Measurements from ENCODE around the gene PCBP3. TPM values are rescaled to one million over a fixed set of nuclear protein-coding genes. Genes with fewer than 3 reads are reported as not detected.
"Not testable (repeated sequence)": the region's sequence is repeated elsewhere in the genome, so short reads cannot be mapped to it uniquely, and the experiment has no call there.

PCBP3 gene
- total RNA-seq, 2 experiments from 2014 or later, result 3.4 to 3.8 TPM

GRCh38 chr21:45882645-45883044 lies 239.1 kb downstream of the PCBP3 start:
- H3K9me3 Mint-ChIP-seq, result no peaks in the 10 kb centered on the region
- no peak overlapping the region for H3K4me3 Mint-ChIP-seq
- H3K36me3 Mint-ChIP-seq (ENCODE audit: low read depth), result no peaks in the 10 kb centered on the region
- DNase-seq (no peak), ATAC-seq (ENCODE audit: poor library complexity) (no peak)
- POLR2A ChIA-PET, result no interaction called here
- H3K27ac Mint-ChIP-seq, result no peak overlapping the region
- Histone ChIP-seq H3K27me3 (ENCODE audit: control insufficient read depth in 1 of 2, insufficient read depth in 2 of 2, low read length in 2 of 2) (no peaks in the 10 kb centered on the region), H3K36me3 (ENCODE audit: insufficient read depth, low read length) (no peaks in the 10 kb centered on the region), H3K27ac (ENCODE audit: low read depth in 1 of 2, low read length in 2 of 2) (no peak overlapping the region), H3K4me3 (ENCODE audit: low read length) (no peak overlapping the region), H3K9me3 (ENCODE audit: control insufficient read depth in 1 of 2, insufficient read depth in 1 of 2, low read length in 2 of 2) (peaks cover 3 to 5% of the 10 kb centered on the region in 2 experiments), H3K4me1 (ENCODE audit: insufficient read depth, low read length) (peaks cover 59% of the 10 kb centered on the region)
- no peak for TF ChIP-seq CTCF (IDR thresholded peaks at IDR 0.05)
- CTCF ChIA-PET, result no interaction called here
- H3K4me1 Mint-ChIP-seq (ENCODE audit: low read depth), result peaks cover 88% of the 10 kb centered on the region
- intact Hi-C loops (cut with DNase I, micrococcal nuclease), result loop anchor here in 1 of 2 experiments (5.0 kb wide), 1 partner anchor 40 kb away; no protein-coding TSS in a partner anchor
- no peaks in the 10 kb centered on the region for H3K27me3 Mint-ChIP-seq

- ChIA-PET CTCF (no interaction called here), POLR2A (no interaction called here)
- H3K9me3 ChIP-seq (ENCODE audit: control insufficient read depth in 1 of 2, insufficient read depth in 1 of 2, low read length in 2 of 2), result peaks cover 3 to 5% of the 10 kb centered on the region in 2 experiments
- ATAC-seq (ENCODE audit: poor library complexity) (no peak), DNase-seq (no peak)
- no peaks in the 10 kb centered on the region for H3K27me3 ChIP-seq (ENCODE audit: control insufficient read depth in 1 of 2, insufficient read depth in 2 of 2, low read length in 2 of 2)
- Mint-ChIP-seq H3K27me3 (no peaks in the 10 kb centered on the region), H3K27ac (no peak overlapping the region), H3K4me1 (ENCODE audit: low read depth) (peaks cover 91% of the 10 kb centered on the region), H3K9me3 (no peaks in the 10 kb centered on the region), H3K4me3 (no peak overlapping the region), H3K36me3 (ENCODE audit: low read depth) (no peaks in the 10 kb centered on the region)
- peaks cover 61% of the 10 kb centered on the region for H3K4me1 ChIP-seq (ENCODE audit: insufficient read depth, low read length)
- intact Hi-C loops (cut with DNase I, micrococcal nuclease), result loop anchor here in 1 of 2 experiments (5.0 kb wide), 1 partner anchor 39 kb away; no protein-coding TSS in a partner anchor
- H3K36me3 ChIP-seq (ENCODE audit: insufficient read depth, low read length), result no peaks in the 10 kb centered on the region
- no peak overlapping the region for H3K4me3 ChIP-seq (ENCODE audit: low read length)
- TF ChIP-seq CTCF (IDR thresholded peaks at IDR 0.05), result no peak
- no peak overlapping the region for H3K27ac ChIP-seq (ENCODE audit: low read depth in 1 of 2, low read length in 2 of 2)
Measured at GRCh38 chr21:45883090-45883489, 239.6 kb downstream of the PCBP3 start.

GRCh38 chr21:45885597-45885929 lies 242.0 kb downstream of the PCBP3 start:
- Histone ChIP-seq H3K27ac (ENCODE audit: low read depth in 1 of 2, low read length in 2 of 2) (peak overlapping the region; percentile 14 to 34), H3K4me1 (ENCODE audit: insufficient read depth, low read length) (peaks cover 69% of the 10 kb centered on the region), H3K36me3 (ENCODE audit: insufficient read depth, low read length) (no peaks in the 10 kb centered on the region), H3K4me3 (ENCODE audit: low read length) (no peak overlapping the region), H3K27me3 (ENCODE audit: control insufficient read depth in 1 of 2, insufficient read depth in 2 of 2, low read length in 2 of 2) (no peaks in the 10 kb centered on the region), H3K9me3 (ENCODE audit: control insufficient read depth in 1 of 2, insufficient read depth in 1 of 2, low read length in 2 of 2) (peaks cover 3 to 5% of the 10 kb centered on the region in 2 experiments)
- TF ChIP-seq CTCF (IDR thresholded peaks at IDR 0.05), result no peak
- H3K4me1 Mint-ChIP-seq (ENCODE audit: low read depth), result peaks cover 96% of the 10 kb centered on the region
- DNase-seq (peak in 1 of 14 experiments; percentile 0), ATAC-seq (ENCODE audit: poor library complexity) (no peak)
- H3K27ac Mint-ChIP-seq, result peak overlapping the region; percentile 81
- H3K9me3 Mint-ChIP-seq, result no peaks in the 10 kb centered on the region
- ChIA-PET POLR2A (interaction anchor here (0.7 to 1.8 kb wide), 2 partner anchors 37 to 267 kb away, joined by 3 to 5 read pairs; no protein-coding TSS in a partner anchor), CTCF (no interaction called here)
- peak overlapping the region; percentile 56 for H3K4me3 Mint-ChIP-seq
- intact Hi-C loops (cut with DNase I, micrococcal nuclease), result loop anchor here in 1 of 2 experiments (5.0 kb wide), 1 partner anchor 97 kb away; the partner anchor contains the start of gene COL6A1
- no peaks in the 10 kb centered on the region for H3K27me3 Mint-ChIP-seq
- no peaks in the 10 kb centered on the region for H3K36me3 Mint-ChIP-seq (ENCODE audit: low read depth)

GRCh38 chr21:45885930-45886601 lies 242.5 kb downstream of the PCBP3 start:
- Mint-ChIP-seq H3K4me1 (ENCODE audit: low read depth) (peaks cover 96% of the 10 kb centered on the region), H3K27ac (peak overlapping the region; percentile 81), H3K4me3 (peak overlapping the region; percentile 56)
- H3K27me3 ChIP-seq (ENCODE audit: control insufficient read depth in 1 of 2, insufficient read depth in 2 of 2, low read length in 2 of 2); H3K9me3 Mint-ChIP-seq; CTCF ChIA-PET; H3K36me3 ChIP-seq (ENCODE audit: insufficient read depth, low read length); H3K27me3 Mint-ChIP-seq; H3K36me3 Mint-ChIP-seq (ENCODE audit: low read depth); H3K9me3 ChIP-seq (ENCODE audit: control insufficient read depth in 1 of 2, insufficient read depth in 1 of 2, low read length in 2 of 2); H3K4me3 ChIP-seq (ENCODE audit: low read length): not testable (repeated sequence)
- intact Hi-C loops (cut with DNase I, micrococcal nuclease), result loop anchor here in 1 of 2 experiments (5.0 kb wide), 1 partner anchor 96 kb away; the partner anchor contains the start of gene COL6A1
- ATAC-seq (ENCODE audit: poor library complexity) (peak; percentile 11), DNase-seq (peak in 13 of 14 experiments; percentile 23 to 78 (median 49))
- POLR2A ChIA-PET, result interaction anchor here (0.7 to 1.8 kb wide), 2 partner anchors 37 to 268 kb away, joined by 3 to 5 read pairs; no protein-coding TSS in a partner anchor
- Histone ChIP-seq H3K4me1 (ENCODE audit: insufficient read depth, low read length) (peaks cover 66% of the 10 kb centered on the region), H3K27ac (ENCODE audit: low read depth in 1 of 2, low read length in 2 of 2) (peak overlapping the region; percentile 34 to 45)

Measured in CD4-positive, alpha-beta T cell (primary cell).